Osteoblast (primary cell): ENCODE data around the gene OR4D2. TPM values are rescaled to one million over a fixed set of nuclear protein-coding genes. Genes with fewer than 3 reads are reported as not detected.

Experiments used
- DNase-seq: peaks from one replicate; pipeline ENCODE4 v3.0.0; 2011; ENCODE audit warnings: low spot score, mixed read lengths; ENCODE audit not compliant: insufficient read length; ENCODE audit errors: missing footprints
- H2AFZ ChIP-seq: 2 replicates; pipeline ENCODE4 v1.6.0; 2011; ENCODE audit warnings: mild to moderate bottlenecking, low read length
- H3K27ac ChIP-seq: 2 replicates; pipeline ENCODE4 v1.5.1; 2011; ENCODE audit warnings: mild to moderate bottlenecking, low read depth, low read length, moderate library complexity
- H3K27me3 ChIP-seq: 2 replicates; pipeline ENCODE4 v1.6.0; 2012; ENCODE audit warnings: mild to moderate bottlenecking, control low read depth, inconsistent platforms, low read length, moderate library complexity; ENCODE audit not compliant: insufficient read depth
- H3K36me3 ChIP-seq: 2 replicates; pipeline ENCODE4 v1.5.1; 2011; ENCODE audit warnings: mild to moderate bottlenecking, low read length, control low read depth, moderate library complexity; ENCODE audit not compliant: insufficient read depth
- H3K4me1 ChIP-seq: 2 replicates; pipeline ENCODE4 v1.5.1; 2011; ENCODE audit warnings: mild to moderate bottlenecking, low read length, control low read depth, moderate library complexity; ENCODE audit not compliant: insufficient read depth
- H3K4me2 ChIP-seq: 2 replicates; pipeline ENCODE4 v1.6.0; 2011; ENCODE audit warnings: mild to moderate bottlenecking, low read length; ENCODE audit not compliant: insufficient read depth
- H3K4me3 ChIP-seq: fragments of 200-600 bp; sonication (generic); 3 replicates; pipeline ENCODE4 v1.5.1; 2012; ENCODE audit warnings: mild to moderate bottlenecking, low read length, inconsistent platforms; ENCODE audit not compliant: insufficient read depth
- H3K79me2 ChIP-seq: 2 replicates; pipeline ENCODE4 v1.6.0; 2012; ENCODE audit warnings: mild to moderate bottlenecking, low read length, control low read depth, inconsistent platforms; ENCODE audit not compliant: insufficient read depth
- H3K9me3 ChIP-seq: 2 replicates; pipeline ENCODE4 v1.5.1; 2011; ENCODE audit warnings: low read depth, low read length, control low read depth
- H4K20me1 ChIP-seq: 2 replicates; pipeline ENCODE4 v1.6.0; 2012; ENCODE audit warnings: mild to moderate bottlenecking, low read length, control low read depth; ENCODE audit not compliant: insufficient read depth
- CTCF ChIP-seq: IDR thresholded peaks from 2 replicates; pipeline ENCODE4 v1.5.1; 2011; ENCODE audit warnings: mild to moderate bottlenecking, low read depth, low read length, moderate library complexity; ENCODE audit errors: extremely low read depth
- total RNA-seq: library from RNA; depleted of rRNA; stranded (reverse); fragments of >200 nt; gene quantifications from 2 replicates; pipeline ENCODE4 v1.2.3, GENCODE V29; 2012

Gene OR4D2
- total RNA-seq, 1 donor, result not detected

- no peaks in the 10 kb centered on the region for H3K9me3 ChIP-seq
- no peaks in the 10 kb centered on the region for H3K27me3 ChIP-seq
- no peak overlapping the region for H3K4me2 ChIP-seq
- H4K20me1 ChIP-seq, result no peaks in the 10 kb centered on the region
- no peak overlapping the region for H3K4me3 ChIP-seq
- no peak overlapping the region for H3K27ac ChIP-seq
- TF ChIP-seq CTCF, result no peak
- no peak for DNase-seq
- H2AFZ ChIP-seq, result no peak overlapping the region
- H3K4me1 ChIP-seq, result no peaks in the 10 kb centered on the region
- H3K79me2 ChIP-seq, result no peaks in the 10 kb centered on the region
- no peaks in the 10 kb centered on the region for H3K36me3 ChIP-seq
Measured at GRCh38 chr17:58205936-58206335, 39.2 kb downstream of the OR4D2 start.

- Histone ChIP-seq H3K36me3 (peaks cover 4% of the 10 kb centered on the region), H3K27ac (no peak overlapping the region), H2AFZ (no peak overlapping the region), H3K79me2 (no peaks in the 10 kb centered on the region), H3K27me3 (no peaks in the 10 kb centered on the region), H3K4me1 (no peaks in the 10 kb centered on the region), H3K9me3 (no peaks in the 10 kb centered on the region), H4K20me1 (no peaks in the 10 kb centered on the region), H3K4me2 (no peak overlapping the region), H3K4me3 (no peak overlapping the region)
- TF ChIP-seq CTCF, result no peak
- no peak for DNase-seq
Measured at GRCh38 chr17:58207451-58207850, 40.7 kb downstream of the OR4D2 start.

GRCh38 chr17:58208344-58208743, 41.6 kb downstream of the OR4D2 start:
- Histone ChIP-seq H3K4me3 (no peak overlapping the region), H3K27ac (no peak overlapping the region), H3K79me2 (no peaks in the 10 kb centered on the region), H4K20me1 (no peaks in the 10 kb centered on the region), H3K4me2 (no peak overlapping the region), H3K9me3 (no peaks in the 10 kb centered on the region), H3K36me3 (peaks cover 13% of the 10 kb centered on the region), H2AFZ (no peak overlapping the region), H3K27me3 (no peaks in the 10 kb centered on the region), H3K4me1 (no peaks in the 10 kb centered on the region)
- DNase-seq, result no peak
- TF ChIP-seq CTCF, result no peak

GRCh38 chr17:58210922-58211321, 44.1 kb downstream of the OR4D2 start:
- Histone ChIP-seq H3K4me2 (no peak overlapping the region), H4K20me1 (no peaks in the 10 kb centered on the region), H3K27ac (no peak overlapping the region), H3K36me3 (peaks cover 17% of the 10 kb centered on the region), H3K9me3 (no peaks in the 10 kb centered on the region), H3K27me3 (no peaks in the 10 kb centered on the region), H3K4me1 (no peaks in the 10 kb centered on the region), H2AFZ (no peak overlapping the region), H3K4me3 (no peak overlapping the region), H3K79me2 (no peaks in the 10 kb centered on the region)
- TF ChIP-seq CTCF, result no peak
- no peak for DNase-seq
